Inflammatory macrophage (primary cell): Measurements from ENCODE around the gene PLEKHG7.
A peak's percentile ranks its signal among the peaks of the same experiment; 100 is the strongest.
"Not testable (repeated sequence)": the region's sequence is repeated elsewhere in the genome, so short reads cannot be mapped to it uniquely, and the experiment has no call there.

Source experiments
- DNase-seq, 2 donors: peaks; one replicate each; pipeline ENCODE4 v3.0.0-alpha.2; 2020 to 2022

PLEKHG7 gene

GRCh38 chr12:92753976-92754885 is 51.4 kb downstream of the PLEKHG7 start:
- DNase-seq: no peak

GRCh38 chr12:92756898-92757596 is 54.3 kb downstream of the PLEKHG7 start:
- no peak for DNase-seq

GRCh38 chr12:92757597-92758121 is 54.9 kb downstream of the PLEKHG7 start:
- no peak for DNase-seq

GRCh38 chr12:92759634-92760268 is 57.0 kb downstream of the PLEKHG7 start:
- DNase-seq: peak in 1 of 2 donors; percentile 3

GRCh38 chr12:92762773-92763172 is 60.0 kb downstream of the PLEKHG7 start:
- no peak for DNase-seq

GRCh38 chr12:92764831-92765230 is 62.0 kb downstream of the PLEKHG7 start:
- DNase-seq: no peak

GRCh38 chr12:92765871-92766270 is 63.1 kb downstream of the PLEKHG7 start:
- DNase-seq: no peak

- DNase-seq: peak; percentile 56 to 74
These were observed 66.5 kb downstream of the PLEKHG7 start for GRCh38 chr12:92769124-92769901.

GRCh38 chr12:92771001-92771400 is 68.2 kb downstream of the PLEKHG7 start:
- peak; percentile 43 to 69 for DNase-seq

GRCh38 chr12:92775416-92775815 is 72.6 kb downstream of the PLEKHG7 start:
- no peak for DNase-seq

- no peak for DNase-seq
These were observed 75.7 kb downstream of the PLEKHG7 start for GRCh38 chr12:92778525-92778924.

- peak in 1 of 2 donors; percentile 60 for DNase-seq
These were observed 77.1 kb downstream of the PLEKHG7 start for GRCh38 chr12:92779902-92780301.

GRCh38 chr12:92784356-92784755 is 81.6 kb downstream of the PLEKHG7 start:
- DNase-seq: no peak

GRCh38 chr12:92784797-92785562 is 82.2 kb downstream of the PLEKHG7 start:
- DNase-seq: peak; percentile 22 to 60

- no peak for DNase-seq
These were observed 82.8 kb downstream of the PLEKHG7 start for GRCh38 chr12:92785563-92785950.

- peak; percentile 48 to 62 for DNase-seq
These were observed 83.3 kb downstream of the PLEKHG7 start for GRCh38 chr12:92786045-92786444.

- DNase-seq: not testable (repeated sequence)
These were observed 91.6 kb downstream of the PLEKHG7 start for GRCh38 chr12:92794356-92794755.

GRCh38 chr12:92794814-92795213 is 92.0 kb downstream of the PLEKHG7 start:
- no peak for DNase-seq

GRCh38 chr12:92796650-92797049 is 93.9 kb downstream of the PLEKHG7 start:
- no peak for DNase-seq

- no peak for DNase-seq
These were observed 100.1 kb downstream of the PLEKHG7 start for GRCh38 chr12:92802906-92803305.

- no peak for DNase-seq
These were observed 101.1 kb downstream of the PLEKHG7 start for GRCh38 chr12:92803903-92804302.
